ENCODE measurements around the gene RAB36. TPM values are rescaled to one million over a fixed set of nuclear protein-coding genes. Genes with fewer than 3 reads are reported as not detected.
A peak's percentile ranks its signal among the peaks of the same experiment; 100 is the strongest.

Gene RAB36
- total RNA-seq, 1 donor from 2014 or later = 3.2 TPM

DNA sequence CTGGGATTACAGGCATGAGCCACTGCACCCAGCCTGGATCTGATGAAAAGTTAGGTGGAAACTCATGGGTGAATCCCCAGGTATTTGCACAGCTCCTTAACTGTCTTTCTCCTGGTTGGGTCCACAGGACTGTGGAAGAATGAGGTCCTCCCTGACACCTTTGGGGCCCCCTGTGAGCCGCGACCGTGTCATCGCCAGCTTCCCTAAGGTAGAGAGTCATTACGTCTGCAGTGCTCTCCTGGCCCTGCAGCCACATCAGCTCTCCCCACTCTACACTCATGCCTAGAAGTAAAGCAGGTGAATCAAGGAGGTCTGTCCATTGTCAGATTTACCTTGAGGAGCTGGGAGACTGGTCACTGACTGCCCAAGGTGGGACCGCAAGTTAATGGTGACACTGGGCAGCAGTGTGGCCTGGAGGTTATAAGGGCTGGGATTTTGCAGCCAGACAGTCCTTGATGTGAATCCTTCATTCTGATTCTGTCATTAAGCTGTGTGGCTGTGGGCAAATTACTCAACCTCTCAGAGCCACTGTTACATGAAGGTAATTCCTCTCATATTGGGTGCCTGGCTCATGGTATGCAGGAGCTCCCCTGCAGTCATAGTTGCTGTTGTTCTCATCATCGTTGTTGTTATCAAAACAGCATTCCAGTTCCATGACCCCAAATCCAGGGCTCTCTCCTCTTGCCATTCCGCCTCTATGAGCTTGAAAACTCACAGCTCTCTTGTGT, 1.4 kb downstream of the RAB36 start:
- no peaks in the 10 kb centered on the region for H3K27me3 ChIP-seq
- no peak overlapping the region for H3K4me3 ChIP-seq
- peaks cover 0 to 6% of the 10 kb centered on the region in 2 donors for H3K36me3 ChIP-seq
- H3K4me1 ChIP-seq = peaks cover 32% of the 10 kb centered on the region
- no peaks in the 10 kb centered on the region for H3K9me3 ChIP-seq
- H3K27ac ChIP-seq = peak overlapping the region; percentile 36
- TF ChIP-seq POLR2AphosphoS5 (IDR thresholded peaks at IDR 0.05; ENCODE audit: insufficient read depth in 1 of 2, low read depth in 1 of 2) (no peak), POLR2A (IDR thresholded peaks at IDR 0.05) (no peak)
- TF ChIP-seq, protein P1, sequence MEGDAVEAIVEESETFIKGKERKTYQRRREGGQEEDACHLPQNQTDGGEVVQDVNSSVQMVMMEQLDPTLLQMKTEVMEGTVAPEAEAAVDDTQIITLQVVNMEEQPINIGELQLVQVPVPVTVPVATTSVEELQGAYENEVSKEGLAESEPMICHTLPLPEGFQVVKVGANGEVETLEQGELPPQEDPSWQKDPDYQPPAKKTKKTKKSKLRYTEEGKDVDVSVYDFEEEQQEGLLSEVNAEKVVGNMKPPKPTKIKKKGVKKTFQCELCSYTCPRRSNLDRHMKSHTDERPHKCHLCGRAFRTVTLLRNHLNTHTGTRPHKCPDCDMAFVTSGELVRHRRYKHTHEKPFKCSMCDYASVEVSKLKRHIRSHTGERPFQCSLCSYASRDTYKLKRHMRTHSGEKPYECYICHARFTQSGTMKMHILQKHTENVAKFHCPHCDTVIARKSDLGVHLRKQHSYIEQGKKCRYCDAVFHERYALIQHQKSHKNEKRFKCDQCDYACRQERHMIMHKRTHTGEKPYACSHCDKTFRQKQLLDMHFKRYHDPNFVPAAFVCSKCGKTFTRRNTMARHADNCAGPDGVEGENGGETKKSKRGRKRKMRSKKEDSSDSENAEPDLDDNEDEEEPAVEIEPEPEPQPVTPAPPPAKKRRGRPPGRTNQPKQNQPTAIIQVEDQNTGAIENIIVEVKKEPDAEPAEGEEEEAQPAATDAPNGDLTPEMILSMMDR (IDR thresholded peaks at IDR 0.05) = no peak
- DNase-seq (ENCODE audit: extremely low spot score in 2 of 2) = no peak
- intact Hi-C loops (cut with DNase I) = no loop called here

DNA sequence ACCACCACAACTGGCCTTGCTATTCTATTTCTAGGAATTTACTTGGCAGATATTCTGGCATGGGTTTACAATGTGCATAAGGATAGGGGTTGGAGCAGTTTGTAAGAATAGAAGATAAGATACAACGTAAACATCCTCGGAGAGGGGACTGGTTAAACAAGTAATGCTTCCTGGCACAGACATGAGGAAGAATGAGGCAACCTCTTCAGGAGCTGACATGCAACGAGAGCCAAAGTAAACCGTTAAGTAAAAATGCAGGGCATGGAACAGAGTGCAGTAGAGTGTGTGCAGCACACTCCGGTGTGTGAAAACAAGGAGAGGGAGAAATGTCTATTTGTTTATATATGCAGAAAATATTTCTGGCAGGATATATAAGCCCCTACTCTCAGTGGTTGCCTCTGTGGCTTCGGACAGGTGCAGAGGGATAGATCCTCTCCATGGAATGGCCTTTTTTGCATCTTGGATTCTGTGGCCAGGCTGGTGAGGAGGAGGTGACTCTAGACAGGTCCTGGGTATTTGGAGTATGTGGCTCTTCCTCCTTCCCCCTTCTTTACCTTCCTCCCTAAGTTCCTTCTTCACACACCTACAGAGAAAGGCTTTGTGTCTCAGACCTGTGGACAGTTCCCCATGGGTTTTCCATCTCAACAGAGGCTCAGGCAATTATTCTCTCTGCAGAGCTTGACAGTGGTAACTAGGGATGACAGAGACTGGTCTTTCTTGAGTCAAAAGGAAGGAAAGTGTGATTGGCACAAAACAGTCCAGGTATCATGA, 2.5 kb downstream of the RAB36 start:
- Histone ChIP-seq H3K36me3 (peaks cover 0 to 6% of the 10 kb centered on the region in 2 donors), H3K27ac (peak overlapping the region; percentile 36), H3K27me3 (no peaks in the 10 kb centered on the region), H3K9me3 (no peaks in the 10 kb centered on the region), H3K4me3 (no peak overlapping the region), H3K4me1 (peaks cover 21% of the 10 kb centered on the region)
- DNase-seq (ENCODE audit: extremely low spot score in 2 of 2) = no peak
- intact Hi-C loops (cut with DNase I) = no loop called here
- TF ChIP-seq POLR2AphosphoS5 (IDR thresholded peaks at IDR 0.05; ENCODE audit: insufficient read depth in 1 of 2, low read depth in 1 of 2) = peak in 1 of 2 donors; percentile 77
- TF ChIP-seq, protein P1 (IDR thresholded peaks at IDR 0.05) = no peak

DNA sequence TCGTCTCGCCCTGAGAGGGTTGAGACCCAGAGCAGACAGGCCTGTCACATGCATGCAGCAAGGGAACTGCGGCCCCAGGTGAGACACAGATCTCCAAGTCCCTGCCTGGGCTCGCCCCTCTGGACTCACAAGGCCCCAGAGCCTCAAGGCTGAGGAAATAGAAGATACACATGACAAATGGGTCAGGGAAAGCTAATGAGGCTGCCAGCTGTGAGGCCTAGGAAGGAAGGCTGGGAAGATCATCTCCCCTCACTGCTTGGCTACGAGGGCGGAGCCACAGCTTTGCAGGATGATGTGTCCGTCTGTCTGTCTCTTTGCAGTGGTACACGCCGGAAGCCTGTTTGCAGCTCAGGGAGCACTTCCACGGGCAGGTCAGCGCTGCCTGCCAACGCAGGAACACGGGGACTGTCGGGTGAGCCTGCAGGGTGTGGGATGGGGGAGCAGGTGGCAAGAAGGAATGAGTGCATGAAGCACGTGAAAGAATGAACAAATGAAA, 4.5 kb downstream of the RAB36 start:
- H3K4me1 ChIP-seq = peaks cover 15% of the 10 kb centered on the region
- H3K27ac ChIP-seq = no peak overlapping the region
- no peak for DNase-seq (ENCODE audit: extremely low spot score in 2 of 2)
- H3K36me3 ChIP-seq = peaks cover 0 to 6% of the 10 kb centered on the region in 2 donors
- no peaks in the 10 kb centered on the region for H3K27me3 ChIP-seq
- no peak overlapping the region for H3K4me3 ChIP-seq
- intact Hi-C loops (cut with DNase I) = no loop called here
- no peaks in the 10 kb centered on the region for H3K9me3 ChIP-seq
- TF ChIP-seq POLR2AphosphoS5 (IDR thresholded peaks at IDR 0.05; ENCODE audit: insufficient read depth in 1 of 2, low read depth in 1 of 2) (no peak), POLR2A (IDR thresholded peaks at IDR 0.05) (no peak)
- TF ChIP-seq, protein P1 (IDR thresholded peaks at IDR 0.05) = no peak

DNA sequence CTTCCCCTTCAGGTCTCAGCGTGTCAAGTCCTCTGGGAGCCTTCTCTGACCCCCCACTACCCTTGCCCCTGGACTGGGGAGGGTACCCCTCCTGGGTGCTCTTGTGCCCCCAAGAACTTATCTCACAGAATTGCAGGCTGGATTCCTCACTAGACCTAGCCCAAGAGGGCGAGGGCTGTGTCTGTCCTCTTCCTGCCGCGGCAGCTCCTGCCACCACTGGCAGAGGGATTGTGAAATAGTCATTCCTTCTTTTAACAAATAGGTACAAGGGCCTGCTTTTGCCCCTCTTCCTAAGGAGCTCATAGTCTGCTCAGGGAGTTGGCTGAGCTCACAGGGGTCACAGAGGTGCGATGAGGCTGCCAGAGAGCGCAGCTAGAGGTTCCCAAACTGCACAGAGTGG, 5.5 kb downstream of the RAB36 start:
- Histone ChIP-seq H3K4me3 (no peak overlapping the region), H3K36me3 (peaks cover 0 to 6% of the 10 kb centered on the region in 2 donors), H3K27me3 (no peaks in the 10 kb centered on the region), H3K9me3 (no peaks in the 10 kb centered on the region), H3K27ac (no peak overlapping the region), H3K4me1 (peaks cover 6% of the 10 kb centered on the region)
- intact Hi-C loops (cut with DNase I) = no loop called here
- no peak for DNase-seq (ENCODE audit: extremely low spot score in 2 of 2)
- TF ChIP-seq, protein P1 (IDR thresholded peaks at IDR 0.05) = no peak
- TF ChIP-seq POLR2A (IDR thresholded peaks at IDR 0.05) (no peak), POLR2AphosphoS5 (IDR thresholded peaks at IDR 0.05; ENCODE audit: insufficient read depth in 1 of 2, low read depth in 1 of 2) (no peak)
